ENCODE data around the gene FOXJ3.
"Not testable (repeated sequence)": the region's sequence is repeated elsewhere in the genome, so short reads cannot be mapped to it uniquely, and the experiment has no call there.

FOXJ3 gene

GRCh38 chr1:42239555-42239954, 95.5 kb downstream of the FOXJ3 start:
- no peak for DNase-seq

DNA sequence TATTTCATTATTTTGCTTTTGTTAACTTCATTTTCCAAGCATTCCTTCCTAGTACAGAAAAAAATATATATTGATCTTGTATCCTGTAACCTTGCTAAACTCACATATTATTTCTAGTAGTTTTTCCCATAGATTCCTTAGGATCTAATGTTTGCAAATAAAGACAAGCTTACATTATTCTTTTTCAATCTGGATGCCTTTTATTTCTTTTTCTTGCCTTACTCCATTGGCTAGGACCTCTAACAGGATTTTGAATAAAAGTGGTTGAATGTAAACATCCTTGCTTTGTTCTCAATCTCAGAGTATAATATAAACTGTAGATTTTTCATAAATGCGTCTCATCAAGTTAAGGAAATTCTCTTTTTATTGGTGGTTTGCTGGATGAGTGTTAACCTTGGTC, 96.0 kb downstream of the FOXJ3 start:
- no peak for DNase-seq

DNA sequence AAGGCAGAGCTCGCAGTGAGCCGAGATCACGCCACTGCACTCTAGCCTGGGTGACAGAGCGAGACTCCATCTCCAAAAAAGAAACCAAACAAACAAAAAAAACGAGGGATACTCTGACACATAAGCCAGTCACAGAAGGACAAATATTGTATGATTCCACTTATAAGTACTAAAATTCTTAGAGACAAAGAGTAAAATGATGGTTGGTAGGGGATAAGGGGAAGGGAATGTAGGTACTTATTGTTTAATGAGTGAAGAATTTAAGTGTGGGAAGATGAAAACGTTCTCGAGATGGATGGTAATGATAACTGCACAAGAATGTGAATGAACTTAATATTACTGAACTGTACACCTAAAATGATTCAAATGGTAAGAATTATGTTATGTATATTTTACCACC, 103.8 kb downstream of the FOXJ3 start:
- no peak for DNase-seq

DNA sequence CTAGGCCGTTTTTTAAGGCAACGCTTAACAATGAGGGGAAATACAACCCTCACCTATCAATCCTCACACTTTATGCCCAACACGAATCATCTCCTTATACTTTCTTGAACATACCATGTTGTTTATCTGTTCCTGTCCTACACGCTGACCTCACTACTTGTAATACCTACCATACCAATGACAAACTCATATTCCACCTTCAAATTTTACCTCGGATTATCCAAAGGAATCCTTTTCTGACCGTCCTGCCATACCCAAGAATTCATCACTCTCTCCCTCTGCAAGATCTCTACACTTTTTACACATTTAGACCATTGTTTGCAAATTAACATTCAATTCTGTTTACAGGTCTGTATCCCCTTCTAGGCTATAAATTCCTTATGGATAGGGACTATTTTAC, 106.1 kb downstream of the FOXJ3 start:
- DNase-seq = no peak

DNA sequence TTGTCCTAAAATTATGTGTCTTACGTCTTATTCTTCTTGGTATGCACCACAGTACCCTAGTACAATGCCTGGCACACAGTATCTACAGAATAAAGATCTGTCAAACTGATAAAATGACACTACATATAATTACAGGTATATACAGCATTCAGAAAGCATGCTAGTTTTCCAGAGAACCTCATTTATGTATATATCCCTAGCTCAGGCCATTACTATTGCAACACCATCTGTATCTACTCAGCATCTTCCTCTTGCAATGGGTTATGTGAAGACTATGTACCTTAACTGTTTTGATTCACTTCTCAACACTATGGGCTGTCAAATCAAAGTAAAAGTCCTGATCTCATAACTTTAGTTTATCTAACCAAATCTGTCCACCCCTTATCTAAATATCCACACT, 112.0 kb downstream of the FOXJ3 start:
- no peak for DNase-seq

- DNase-seq = no peak
These were observed 113.0 kb downstream of the FOXJ3 start for GRCh38 chr1:42221952-42222606.

GRCh38 chr1:42221456-42221855, 113.6 kb downstream of the FOXJ3 start:
- no peak for DNase-seq

DNA sequence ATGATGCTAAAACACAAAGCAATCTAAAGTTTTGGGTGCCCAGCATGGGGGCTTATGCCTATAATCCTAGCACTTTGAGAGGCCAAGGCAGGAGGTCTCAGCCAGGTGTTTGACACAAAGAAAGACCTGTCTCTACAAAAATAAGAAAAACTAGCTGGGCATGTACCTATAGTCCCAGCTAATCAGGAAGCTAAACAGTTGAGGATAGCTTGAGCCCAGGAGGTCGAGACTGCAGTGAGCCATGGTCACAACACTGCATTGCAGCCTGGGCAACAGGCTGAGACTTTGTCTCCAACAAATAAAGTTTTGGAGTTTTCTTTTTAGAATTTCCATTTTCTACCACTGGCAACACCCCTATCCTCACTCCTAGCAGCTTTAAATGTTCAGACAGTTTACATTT, 115.4 kb downstream of the FOXJ3 start:
- DNase-seq = no peak

- no peak for DNase-seq
These were observed 120.6 kb downstream of the FOXJ3 start for GRCh38 chr1:42214447-42214871.

GRCh38 chr1:42211224-42211623, 123.8 kb downstream of the FOXJ3 start:
- DNase-seq = no peak

DNA sequence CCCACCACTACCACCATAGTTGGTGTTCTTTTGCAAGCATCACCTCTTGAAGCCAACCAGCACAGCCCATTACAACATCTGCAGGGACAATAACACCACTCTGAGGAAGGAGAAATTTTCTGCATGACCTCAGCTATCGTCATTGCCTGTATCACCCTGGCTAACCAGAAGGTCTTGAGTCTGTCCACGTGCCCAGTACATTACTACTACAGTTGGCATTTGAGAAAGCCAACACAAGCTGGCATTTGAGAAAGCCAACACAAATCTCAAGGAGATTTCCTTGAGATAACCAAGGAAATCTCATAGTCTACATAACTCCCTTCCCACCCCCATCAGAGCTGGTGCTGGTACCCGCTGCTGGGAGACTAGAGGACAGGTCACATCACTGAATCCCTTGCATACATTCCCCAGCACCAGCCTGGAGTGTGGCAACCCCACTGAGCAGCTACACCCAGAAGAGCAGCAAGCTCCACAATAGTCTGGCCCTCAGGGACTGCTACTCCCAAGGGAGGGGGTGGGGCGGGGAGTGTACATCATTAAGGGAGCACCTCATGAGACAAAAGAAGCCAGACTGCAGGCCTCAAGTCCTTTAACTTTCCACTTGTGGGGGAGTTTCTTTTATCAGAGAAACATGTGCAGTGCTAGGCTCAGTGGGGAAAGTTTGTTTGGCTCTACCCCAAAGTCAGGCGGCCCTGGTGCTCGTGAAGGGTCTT, 124.5 kb downstream of the FOXJ3 start:
- DNase-seq = no peak

- DNase-seq = no peak
These were observed 125.3 kb downstream of the FOXJ3 start for GRCh38 chr1:42209526-42210251.

DNA sequence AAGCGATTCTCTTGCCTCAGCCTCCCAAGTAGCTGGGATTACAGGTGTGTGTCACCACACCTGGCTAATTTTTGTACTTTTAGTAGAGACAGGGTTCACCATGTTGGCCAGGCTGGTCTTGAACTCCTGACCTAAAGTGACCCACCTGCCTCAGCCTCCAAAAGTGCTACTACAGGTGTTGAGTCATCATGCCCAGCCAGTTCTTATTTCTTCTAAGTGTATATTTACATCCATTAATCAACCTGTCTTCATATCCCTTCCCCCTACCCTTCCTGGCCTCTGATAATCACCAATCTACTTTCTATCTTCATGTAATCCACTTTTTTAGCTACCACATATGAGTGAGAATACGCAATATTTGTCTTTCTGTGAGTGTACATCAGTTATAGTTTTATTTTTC, 128.1 kb downstream of the FOXJ3 start:
- not testable (repeated sequence) for DNase-seq

DNA sequence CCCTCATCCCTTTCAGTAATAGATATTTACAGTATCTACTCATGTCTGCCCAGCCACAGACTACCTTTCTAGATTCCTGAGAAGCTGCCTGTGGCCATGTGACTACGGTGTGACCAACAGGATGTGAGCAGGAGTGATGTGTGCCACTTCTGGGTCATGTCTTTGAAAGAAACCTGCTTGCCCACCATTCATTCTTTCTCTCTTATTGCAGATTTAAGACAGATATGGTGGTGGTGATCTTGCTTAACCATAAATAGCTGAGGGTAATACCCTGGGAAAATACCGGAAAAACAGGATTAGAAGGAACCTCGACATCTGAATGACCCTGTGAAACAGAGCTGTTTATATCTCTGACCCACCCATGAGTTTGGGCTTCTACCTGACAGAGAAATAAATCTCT, 128.9 kb downstream of the FOXJ3 start:
- no peak for DNase-seq

GRCh38 chr1:42201986-42202385, 133.0 kb downstream of the FOXJ3 start:
- DNase-seq = no peak

DNA sequence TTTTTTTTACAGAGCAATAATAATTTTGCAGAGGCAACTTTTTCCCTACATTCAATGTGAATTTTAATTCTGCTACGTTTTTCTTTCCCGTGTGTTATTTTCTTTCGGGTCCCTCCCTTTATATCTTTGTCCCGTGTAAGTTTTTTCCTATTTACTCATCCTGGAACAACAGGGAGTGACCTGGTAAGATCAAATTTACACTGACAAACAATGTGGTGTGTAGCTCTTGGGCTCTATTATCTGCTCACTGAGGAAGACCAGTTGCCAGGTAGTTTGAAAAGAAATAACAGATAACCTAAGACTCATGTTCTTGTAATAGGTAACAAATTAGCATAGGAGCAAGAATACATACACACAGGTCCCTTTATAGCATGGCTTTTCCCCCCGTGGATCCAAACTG, 136.8 kb downstream of the FOXJ3 start:
- no peak for DNase-seq

DNA sequence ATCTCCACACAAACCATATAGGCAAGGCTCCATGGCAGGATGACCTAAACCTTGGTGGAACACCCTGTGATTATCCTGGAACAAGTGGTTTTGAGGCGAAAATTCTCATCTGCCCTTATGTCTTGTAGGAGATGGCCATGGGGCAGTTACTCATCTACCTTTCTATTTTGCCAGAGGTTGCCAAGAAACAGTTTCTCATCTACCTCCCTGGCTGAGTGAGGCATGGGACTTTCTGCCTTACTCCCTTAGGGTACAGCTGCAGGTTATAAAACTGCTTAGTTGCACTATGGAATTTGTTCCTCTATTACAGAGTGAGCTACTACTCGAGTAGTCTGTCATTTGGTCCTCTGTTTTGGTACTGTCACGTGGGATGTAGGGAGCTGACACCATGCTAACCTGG, 139.2 kb downstream of the FOXJ3 start:
- DNase-seq = no peak

- no peak for DNase-seq
These were observed 142.9 kb downstream of the FOXJ3 start for GRCh38 chr1:42192106-42192505.

GRCh38 chr1:42191319-42191718, 143.7 kb downstream of the FOXJ3 start:
- no peak for DNase-seq

DNA sequence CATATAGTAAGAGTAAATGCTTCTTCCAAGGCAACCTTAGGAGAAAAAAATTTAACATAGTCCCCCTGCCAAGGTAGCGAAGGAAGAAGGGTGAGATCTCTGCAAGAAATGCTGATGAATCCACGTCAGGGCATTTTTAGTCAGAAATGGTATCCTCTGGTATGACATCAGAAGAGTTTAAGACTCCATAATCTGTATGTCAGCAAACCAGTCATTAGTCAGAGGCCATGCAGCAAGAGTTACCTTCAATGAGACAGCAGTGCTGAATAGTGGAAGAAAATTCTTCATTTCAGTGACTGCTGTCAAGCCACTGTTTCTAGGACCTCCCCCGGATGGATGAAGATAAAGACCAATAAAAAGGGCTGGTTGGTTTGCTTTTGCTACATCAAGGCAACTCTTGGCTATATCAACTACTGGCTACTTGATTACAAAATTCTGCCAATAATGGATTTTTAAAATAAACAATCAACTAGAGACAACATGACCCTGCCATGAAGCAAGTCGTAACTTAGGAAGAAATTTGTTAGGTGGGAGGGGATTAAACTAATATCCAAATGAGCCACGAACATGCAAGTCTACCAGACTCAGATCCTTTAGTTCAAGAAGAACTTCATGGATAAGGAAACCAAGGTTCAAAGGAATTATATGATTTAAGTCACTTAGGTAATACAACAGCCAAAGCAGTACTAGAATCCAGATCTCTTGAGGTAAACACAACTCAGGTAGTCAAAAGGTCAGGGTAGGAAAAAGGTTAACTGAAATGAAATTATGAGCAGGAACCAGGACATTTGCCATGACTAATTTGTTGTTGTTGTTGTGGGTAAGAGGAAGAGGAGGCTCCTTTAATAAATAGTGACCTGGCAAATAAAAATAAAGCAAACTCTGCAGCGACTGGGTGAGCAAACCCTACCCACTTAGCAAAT, 144.8 kb downstream of the FOXJ3 start:
- no peak for DNase-seq

DNA sequence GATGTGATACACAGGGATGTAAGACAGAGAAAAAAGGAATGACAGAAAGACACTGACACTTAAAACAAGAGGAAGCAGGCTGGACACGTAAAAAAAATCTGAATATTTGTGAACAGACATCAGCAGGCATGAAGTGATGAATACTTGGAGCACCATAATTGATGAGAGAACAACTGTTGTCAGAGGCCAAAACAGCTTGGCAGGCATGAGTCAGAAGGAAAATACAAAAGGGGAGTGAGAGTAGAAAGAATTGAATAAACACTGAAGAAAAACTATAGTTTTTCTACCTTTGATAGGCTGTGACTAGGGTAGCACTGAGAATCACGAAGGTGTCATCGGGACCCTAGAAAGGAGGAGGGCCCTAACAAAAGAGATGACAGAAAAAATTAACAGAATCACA, 148.9 kb downstream of the FOXJ3 start:
- no peak for DNase-seq

DNA sequence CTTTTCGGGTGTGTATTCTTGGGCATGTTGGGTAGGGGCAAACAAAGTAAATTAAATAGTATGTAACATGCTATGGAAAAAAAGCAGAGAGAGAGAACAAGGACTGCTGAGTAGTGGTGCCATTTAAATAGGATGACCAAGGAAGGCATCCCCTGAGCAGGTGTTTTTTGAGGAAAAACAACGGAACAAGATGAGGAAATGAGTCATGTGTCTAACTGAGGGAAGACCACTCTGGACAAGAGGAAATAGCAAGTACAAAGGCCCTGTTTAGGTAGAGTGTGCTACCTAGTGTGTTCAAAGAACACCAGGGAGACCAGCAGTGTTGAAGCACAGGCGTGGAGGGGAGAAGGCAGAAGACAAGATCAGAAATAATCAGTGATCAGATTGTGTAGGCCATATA, 150.4 kb downstream of the FOXJ3 start:
- DNase-seq = no peak

DNA sequence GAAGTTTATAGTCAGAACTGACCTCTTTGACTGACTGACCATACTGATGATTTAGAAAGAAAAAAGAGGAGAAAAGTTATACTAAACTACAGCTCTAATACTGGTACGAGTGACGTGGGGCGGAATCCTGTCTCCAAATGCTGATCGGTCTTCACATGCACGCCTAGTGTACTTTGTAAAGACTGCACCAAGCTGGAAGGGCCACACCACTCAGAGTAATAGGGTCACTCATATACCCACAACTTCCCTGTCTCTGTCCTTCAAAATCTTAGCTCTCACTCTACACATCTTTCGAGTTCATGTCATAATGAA, 151.1 kb downstream of the FOXJ3 start:
- no peak for DNase-seq
